Lung (tissue), 12 donors: ENCODE results near the gene SHISA5. TPM values are rescaled to one million over a fixed set of nuclear protein-coding genes. Genes with fewer than 3 reads are reported as not detected.

Experiments used
- ATAC-seq: fragments of 200-7000 bp; cut with Tn5 transposase; one replicate; pipeline ENCODE4 v1.9.1; 2020; ENCODE audit warnings: moderate number of reproducible peaks; ENCODE audit not compliant: insufficient read depth, low FRiP score
- DNase-seq, 3 donors: peaks; one replicate each; pipeline ENCODE4 v3.0.0-alpha.2; 2013 to 2017
- H3K27ac ChIP-seq, 2 donors: one replicate each; pipeline ENCODE4 v1.5.1; 2013; ENCODE audit warnings: mild to moderate bottlenecking in 2 of 2, moderate library complexity in 2 of 2, control low read depth in 1 of 2, inconsistent platforms in 1 of 2, low read depth in 1 of 2, low read length in 1 of 2
- H3K27me3 ChIP-seq, 3 donors: one replicate each; pipeline ENCODE4 v1.5.1; 2013; ENCODE audit warnings: low read length in 2 of 3; ENCODE audit not compliant: control insufficient read depth in 3 of 3, insufficient read depth in 3 of 3
- H3K36me3 ChIP-seq, 4 donors: one replicate each; pipeline ENCODE4 v1.5.1; 2013; ENCODE audit warnings: low read length in 4 of 4, mild to moderate bottlenecking in 1 of 4, moderate library complexity in 1 of 4; ENCODE audit not compliant: control insufficient read depth in 4 of 4, insufficient read depth in 4 of 4
- H3K4me1 ChIP-seq, 5 donors: one replicate each; pipeline ENCODE4 v1.5.1; 2013; ENCODE audit warnings: low read length in 5 of 5, mild to moderate bottlenecking in 2 of 5, moderate library complexity in 1 of 5; ENCODE audit not compliant: control insufficient read depth in 5 of 5, insufficient read depth in 5 of 5
- H3K4me3 ChIP-seq: one replicate; pipeline ENCODE4 v1.5.1; 2013; ENCODE audit warnings: mild to moderate bottlenecking, control low read depth, moderate library complexity
- H3K9ac ChIP-seq, 2 donors: one replicate each; pipeline ENCODE4 v1.5.1; 2013; ENCODE audit warnings: low read length in 2 of 2, control low read depth in 1 of 2; ENCODE audit not compliant: insufficient read depth in 1 of 2
- H3K9me3 ChIP-seq, 4 donors: one replicate each; pipeline ENCODE4 v1.5.1; 2013; ENCODE audit warnings: low read length in 3 of 4, mild to moderate bottlenecking in 1 of 4, moderate library complexity in 1 of 4; ENCODE audit not compliant: control insufficient read depth in 4 of 4, insufficient read depth in 3 of 4
- CTCF ChIP-seq: IDR thresholded peaks from 2 replicates; pipeline ENCODE4 v1.5.1; 2012; ENCODE audit warnings: mild to moderate bottlenecking; ENCODE audit errors: control extremely low read depth, extremely low read depth
- WGBS, 2 donors: extraction: QIAGEN DNeasy Blood & Tissue Kit; methylation state at CpG; one replicate each; pipeline ENCODE4 v1.1.7; 2013; 5-methylcytosine and 5-hydroxymethylcytosine counted together
- polyA plus RNA-seq, 2 donors: library from polyadenylated mRNA; stranded (reverse); fragments of 200-250 nt; gene quantifications; one replicate each; pipeline ENCODE4 v1.2.1, GENCODE V29; 2013
- total RNA-seq, 2 donors: library from RNA; depleted of rRNA in 1 of 2; stranded (reverse); fragments of >200 nt in 1 of 2; gene quantifications; one replicate each; pipeline ENCODE4 v1.2.1, GENCODE V29; 2014 to 2021
- donor health status: control.
- donor health status: control.
- donor health status: Bipolar disorder and iron deficiency.
- donor health status: healthy.
- donor health status: DM: yes; HTN: yes; CAD: no.

SHISA5 gene
- total and polyA plus RNA-seq, 4 donors, result 70.5 to 184 (median 131) TPM

- Histone ChIP-seq H3K36me3 (peaks cover 0 to 18% (median 14%) of the 10 kb centered on the region in 4 donors), H3K27ac (peak overlapping the region in 1 of 2 donors; percentile 89), H3K9me3 (no peaks in the 10 kb centered on the region), H3K9ac (no peak overlapping the region), H3K4me3 (no peak overlapping the region), H3K4me1 (peaks cover 0 to 30% (median 8%) of the 10 kb centered on the region in 5 donors), H3K27me3 (no peaks in the 10 kb centered on the region)
- ATAC-seq (no peak), DNase-seq (no peak)
- 87 to 90% methylated on average over 8 of the region's 8 CpGs for WGBS, 2 donors
- no peak for TF ChIP-seq CTCF
Observed at GRCh38 chr3:48431224-48432029, 72.5 kb downstream of the SHISA5 start.

- DNase-seq, result no peak
- Histone ChIP-seq H3K27me3 (no peaks in the 10 kb centered on the region), H3K4me1 (peaks cover 0 to 38% (median 15%) of the 10 kb centered on the region in 5 donors), H3K4me3 (no peak overlapping the region), H3K9ac (peak overlapping the region in 1 of 2 donors; percentile 36), H3K9me3 (no peaks in the 10 kb centered on the region), H3K36me3 (peaks cover 0 to 18% (median 14%) of the 10 kb centered on the region in 4 donors), H3K27ac (peak overlapping the region in 1 of 2 donors; percentile 89)
- no peak for TF ChIP-seq CTCF
- 69 to 100% methylated on average over 1 of the region's 1 CpG for WGBS, 2 donors
- no peak for ATAC-seq
Observed at GRCh38 chr3:48430708-48431101, 73.3 kb downstream of the SHISA5 start.

GRCh38 chr3:48429960-48430707 is 73.8 kb downstream of the SHISA5 start, which contains the start of gene PLXNB1:
PLXNB1 (minus strand) TSS chr3:48430086; CDS start chr3:48424611, 5,475 bp downstream.
- Histone ChIP-seq H3K9ac (peak within 1 kb of the TSS; percentile 36 to 46), H3K27me3 (no peaks in the 10 kb centered on the region), H3K4me3 (peak within 1 kb of the TSS; percentile 57), H3K9me3 (no peaks in the 10 kb centered on the region), H3K36me3 (peaks cover 0 to 18% (median 14%) of the 10 kb centered on the region in 4 donors), H3K27ac (peak within 1 kb of the TSS; percentile 89 to 95), H3K4me1 (peaks cover 0 to 43% (median 19%) of the 10 kb centered on the region in 5 donors)
- ATAC-seq (peak; percentile 20), DNase-seq (peak; percentile 84 to 95 (median 89))
- no peak for TF ChIP-seq CTCF
- 12 to 21% methylated on average over 15 of the region's 15 CpGs for WGBS, 2 donors
